ENCODE results near the gene TIAM1.

DNA sequence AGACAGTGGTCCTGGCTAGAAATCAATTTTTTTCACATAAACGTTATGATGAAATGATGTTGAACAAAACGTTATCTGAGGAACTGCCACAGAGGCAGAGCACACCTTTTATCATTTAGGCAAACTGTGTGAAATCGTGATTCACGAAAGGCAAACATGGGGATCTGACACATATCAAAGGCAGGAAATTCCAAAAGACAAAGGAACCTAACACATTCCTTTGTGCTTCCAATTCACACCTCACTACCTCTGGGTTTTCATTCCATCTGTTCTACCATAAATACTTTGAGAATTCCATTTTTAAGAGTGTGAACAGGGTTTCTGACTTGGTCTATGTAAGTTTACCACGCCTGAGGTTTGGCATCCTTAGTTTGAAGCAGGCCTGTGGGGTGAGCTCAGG, 186.3 kb downstream of the TIAM1 start:
- TF ChIP-seq, protein P1, sequence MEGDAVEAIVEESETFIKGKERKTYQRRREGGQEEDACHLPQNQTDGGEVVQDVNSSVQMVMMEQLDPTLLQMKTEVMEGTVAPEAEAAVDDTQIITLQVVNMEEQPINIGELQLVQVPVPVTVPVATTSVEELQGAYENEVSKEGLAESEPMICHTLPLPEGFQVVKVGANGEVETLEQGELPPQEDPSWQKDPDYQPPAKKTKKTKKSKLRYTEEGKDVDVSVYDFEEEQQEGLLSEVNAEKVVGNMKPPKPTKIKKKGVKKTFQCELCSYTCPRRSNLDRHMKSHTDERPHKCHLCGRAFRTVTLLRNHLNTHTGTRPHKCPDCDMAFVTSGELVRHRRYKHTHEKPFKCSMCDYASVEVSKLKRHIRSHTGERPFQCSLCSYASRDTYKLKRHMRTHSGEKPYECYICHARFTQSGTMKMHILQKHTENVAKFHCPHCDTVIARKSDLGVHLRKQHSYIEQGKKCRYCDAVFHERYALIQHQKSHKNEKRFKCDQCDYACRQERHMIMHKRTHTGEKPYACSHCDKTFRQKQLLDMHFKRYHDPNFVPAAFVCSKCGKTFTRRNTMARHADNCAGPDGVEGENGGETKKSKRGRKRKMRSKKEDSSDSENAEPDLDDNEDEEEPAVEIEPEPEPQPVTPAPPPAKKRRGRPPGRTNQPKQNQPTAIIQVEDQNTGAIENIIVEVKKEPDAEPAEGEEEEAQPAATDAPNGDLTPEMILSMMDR (IDR thresholded peaks at IDR 0.05) = no peak
- TF ChIP-seq POLR2AphosphoS5 (IDR thresholded peaks at IDR 0.05) = no peak

Measured in prostate gland (tissue), 2 donors.